AG04450 (cell line): Measurements from ENCODE around the gene C1QTNF8. TPM values are rescaled to one million over a fixed set of nuclear protein-coding genes. Genes with fewer than 3 reads are reported as not detected.

Experiments
- CTCF ChIA-PET: fragments of 300-600, 350-600 bp; formaldehyde crosslinking; extraction: SDS; loops from one replicate; lab custom pipeline; 2022; ENCODE audit warnings: antibody characterized with exemption, inconsistent platforms; lab: Charles Lee
- POLR2A ChIA-PET: fragments of 350-600 bp; formaldehyde crosslinking; extraction: SDS; loops from one replicate; lab custom pipeline; 2021; ENCODE audit warnings: antibody characterized with exemption, inconsistent platforms; lab: Yijun Ruan, JAX
- DNase-seq: peaks from one replicate; pipeline ENCODE4 v3.0.0-alpha.2; 2011; ENCODE audit warnings: low read depth, low spot score
- H3K27ac ChIP-seq: one replicate; pipeline ENCODE4 v1.5.1; 2012; ENCODE audit warnings: low read depth, low read length, control low read depth
- H3K27me3 ChIP-seq: one replicate; pipeline ENCODE4 v1.6.0; 2012; ENCODE audit warnings: low read length; ENCODE audit not compliant: control insufficient read depth, insufficient read depth
- H3K4me3 ChIP-seq: 2 replicates; pipeline ENCODE4 v1.5.1; 2011; ENCODE audit warnings: mild to moderate bottlenecking, low read depth, low read length, control low read depth
- H3K9me3 ChIP-seq: 2 replicates; pipeline ENCODE4 v1.5.1; 2012; ENCODE audit warnings: low read length; ENCODE audit not compliant: control insufficient read depth, insufficient read depth
- CTCF ChIP-seq: IDR thresholded peaks from 2 replicates; pipeline ENCODE4 v1.5.1; 2011; ENCODE audit warnings: low read depth, low read length, control low read depth, inconsistent platforms
- polyA plus RNA-seq: library from polyadenylated mRNA; depleted of rRNA; stranded (reverse); fragments of >200 nt; gene quantifications from 2 replicates; pipeline ENCODE4 v1.2.3, GENCODE V29; 2011

C1QTNF8 gene
- polyA plus RNA-seq, 1 experiment = not detected

GRCh38 chr16:1123525-1124230 is 27.6 kb upstream of the C1QTNF8 start:
- CTCF ChIA-PET = no interaction called here

GRCh38 chr16:1122398-1122765 is 26.3 kb upstream of the C1QTNF8 start:
- TF ChIP-seq CTCF = no peak
- Histone ChIP-seq H3K9me3 (no peaks in the 10 kb centered on the region), H3K27me3 (peaks cover 14% of the 10 kb centered on the region), H3K27ac (no peak overlapping the region), H3K4me3 (no peak overlapping the region)
- DNase-seq = no peak
- ChIA-PET POLR2A (no interaction called here), CTCF (no interaction called here)

More at GRCh38 chr16:1123525-1124230, 27.6 kb upstream of the C1QTNF8 start:
- POLR2A ChIA-PET = no interaction called here
- Histone ChIP-seq H3K27me3 (peaks cover 14% of the 10 kb centered on the region), H3K27ac (no peak overlapping the region), H3K9me3 (no peaks in the 10 kb centered on the region; the same call in 1 of the 2 replicates), H3K4me3 (no peak overlapping the region)
- TF ChIP-seq CTCF = no peak
- no peak for DNase-seq

GRCh38 chr16:1121601-1122397 is 25.8 kb upstream of the C1QTNF8 start:
- DNase-seq = no peak
- Histone ChIP-seq H3K27ac (no peak overlapping the region), H3K27me3 (peaks cover 14% of the 10 kb centered on the region), H3K9me3 (no peaks in the 10 kb centered on the region), H3K4me3 (no peak overlapping the region)
- POLR2A ChIA-PET = no interaction called here
- CTCF ChIA-PET = no interaction called here
- no peak for TF ChIP-seq CTCF

- no peak overlapping the region for H3K27ac ChIP-seq
- no peak overlapping the region for H3K4me3 ChIP-seq
- no peak for TF ChIP-seq CTCF
- CTCF ChIA-PET = no interaction called here
- POLR2A ChIA-PET = no interaction called here
- H3K9me3 ChIP-seq = no peaks in the 10 kb centered on the region
- peaks cover 14% of the 10 kb centered on the region for H3K27me3 ChIP-seq
- no peak for DNase-seq
Measured at GRCh38 chr16:1121009-1121408, 25.0 kb upstream of the C1QTNF8 start.

- TF ChIP-seq CTCF = no peak
- Histone ChIP-seq H3K4me3 (no peak overlapping the region), H3K27ac (no peak overlapping the region), H3K27me3 (peaks cover 14% of the 10 kb centered on the region), H3K9me3 (no peaks in the 10 kb centered on the region)
- DNase-seq = no peak
- POLR2A ChIA-PET = no interaction called here
- CTCF ChIA-PET = no interaction called here
Measured at GRCh38 chr16:1120577-1120941, 24.5 kb upstream of the C1QTNF8 start.
